Retinal pigment epithelial cell (primary cell): Measurements from ENCODE around the gene LANCL2.

Experiments
- DNase-seq: peaks from one replicate; pipeline ENCODE4 v3.0.0-alpha.2; 2010; ENCODE audit warnings: low read depth
- H3K4me3 ChIP-seq: 2 replicates; pipeline ENCODE4 v1.5.1; 2011; ENCODE audit warnings: mild to moderate bottlenecking, low read length, control low read depth, moderate library complexity
- TF ChIP-seq, protein P1 (sequence below): conservative IDR thresholded peaks from 2 replicates; pipeline ENCODE4 v1.5.1; 2011; ENCODE audit warnings: low read depth, low read length, control low read depth, inconsistent platforms

The LANCL2 gene

DNA sequence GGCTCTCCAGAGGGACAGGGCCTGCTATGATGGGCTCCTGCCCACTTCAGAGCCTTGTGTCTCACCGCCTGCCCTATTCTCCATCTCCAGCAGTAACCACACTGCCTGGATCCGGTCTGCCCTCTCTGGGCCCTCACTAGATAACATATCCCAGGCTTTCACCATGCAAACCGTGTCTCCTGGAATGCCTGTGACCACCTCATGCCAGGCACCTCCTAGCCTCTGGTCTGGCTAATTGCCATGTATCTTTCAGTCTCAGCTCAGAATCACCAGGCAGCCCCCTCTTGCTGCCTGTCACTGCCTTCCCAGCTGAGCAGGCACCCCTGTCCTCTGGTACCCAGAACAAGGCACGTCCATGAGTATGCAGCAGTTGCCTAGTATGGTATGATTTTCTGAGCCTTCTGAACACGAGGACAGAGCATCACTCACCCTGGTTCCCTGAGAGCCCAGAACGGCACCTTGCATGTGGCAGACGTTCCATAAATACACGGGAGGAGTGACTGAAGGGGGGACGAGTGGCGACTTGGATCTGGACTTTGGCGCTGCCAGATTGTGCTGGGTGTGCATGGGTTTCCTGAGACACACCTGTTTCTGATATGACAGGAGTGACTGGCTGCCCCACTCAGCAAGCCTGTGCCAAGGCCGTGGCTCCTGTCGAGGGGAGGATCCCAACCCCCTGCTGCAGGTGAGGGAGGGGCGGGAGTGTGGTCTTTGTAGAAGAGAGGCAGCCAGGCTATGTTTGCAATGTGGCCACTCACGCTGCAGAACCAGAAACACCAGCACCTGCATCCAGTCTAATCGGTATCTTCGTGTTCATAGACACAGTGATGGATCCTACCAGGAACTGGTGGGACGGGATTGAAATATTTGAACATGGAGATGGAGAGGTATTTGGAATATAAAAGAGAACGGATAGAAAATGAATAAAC is 112.0 kb downstream of the LANCL2 start:
- H3K4me3 ChIP-seq, result no peak overlapping the region
- no peak for DNase-seq

DNA sequence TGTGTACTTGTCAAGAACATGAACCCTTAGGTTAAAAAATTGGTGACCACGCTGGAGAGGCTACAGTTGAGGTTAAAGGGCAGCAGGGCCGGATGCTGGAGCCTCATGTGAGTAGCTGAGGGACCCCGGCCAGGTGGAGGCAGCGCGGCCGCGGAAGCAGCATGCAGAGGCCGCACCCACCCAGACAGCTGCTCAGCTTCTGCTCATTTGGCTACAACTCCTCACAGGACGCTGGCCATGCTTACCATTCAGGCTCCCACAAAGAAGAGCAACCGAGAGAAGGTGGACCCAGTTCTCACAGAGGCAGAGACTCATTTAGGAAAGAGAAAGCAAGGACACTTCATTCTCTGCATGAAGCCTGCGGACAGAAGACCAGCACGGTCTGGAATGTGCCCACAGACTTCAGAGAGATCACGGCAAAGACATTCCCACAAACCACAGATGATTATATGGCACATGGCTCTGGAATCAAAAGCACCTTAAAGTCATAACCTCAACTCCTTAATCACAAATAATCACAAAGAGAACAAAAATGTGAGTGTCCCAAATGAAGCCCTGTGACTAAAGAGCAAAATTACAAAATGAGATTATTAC is 112.7 kb downstream of the LANCL2 start:
- TF ChIP-seq, protein P1, sequence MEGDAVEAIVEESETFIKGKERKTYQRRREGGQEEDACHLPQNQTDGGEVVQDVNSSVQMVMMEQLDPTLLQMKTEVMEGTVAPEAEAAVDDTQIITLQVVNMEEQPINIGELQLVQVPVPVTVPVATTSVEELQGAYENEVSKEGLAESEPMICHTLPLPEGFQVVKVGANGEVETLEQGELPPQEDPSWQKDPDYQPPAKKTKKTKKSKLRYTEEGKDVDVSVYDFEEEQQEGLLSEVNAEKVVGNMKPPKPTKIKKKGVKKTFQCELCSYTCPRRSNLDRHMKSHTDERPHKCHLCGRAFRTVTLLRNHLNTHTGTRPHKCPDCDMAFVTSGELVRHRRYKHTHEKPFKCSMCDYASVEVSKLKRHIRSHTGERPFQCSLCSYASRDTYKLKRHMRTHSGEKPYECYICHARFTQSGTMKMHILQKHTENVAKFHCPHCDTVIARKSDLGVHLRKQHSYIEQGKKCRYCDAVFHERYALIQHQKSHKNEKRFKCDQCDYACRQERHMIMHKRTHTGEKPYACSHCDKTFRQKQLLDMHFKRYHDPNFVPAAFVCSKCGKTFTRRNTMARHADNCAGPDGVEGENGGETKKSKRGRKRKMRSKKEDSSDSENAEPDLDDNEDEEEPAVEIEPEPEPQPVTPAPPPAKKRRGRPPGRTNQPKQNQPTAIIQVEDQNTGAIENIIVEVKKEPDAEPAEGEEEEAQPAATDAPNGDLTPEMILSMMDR, result no peak
- no peak overlapping the region for H3K4me3 ChIP-seq
- DNase-seq, result no peak

More for the DNA sequence above, 112.0 kb downstream of the LANCL2 start:
- TF ChIP-seq, protein P1, result no peak

DNA sequence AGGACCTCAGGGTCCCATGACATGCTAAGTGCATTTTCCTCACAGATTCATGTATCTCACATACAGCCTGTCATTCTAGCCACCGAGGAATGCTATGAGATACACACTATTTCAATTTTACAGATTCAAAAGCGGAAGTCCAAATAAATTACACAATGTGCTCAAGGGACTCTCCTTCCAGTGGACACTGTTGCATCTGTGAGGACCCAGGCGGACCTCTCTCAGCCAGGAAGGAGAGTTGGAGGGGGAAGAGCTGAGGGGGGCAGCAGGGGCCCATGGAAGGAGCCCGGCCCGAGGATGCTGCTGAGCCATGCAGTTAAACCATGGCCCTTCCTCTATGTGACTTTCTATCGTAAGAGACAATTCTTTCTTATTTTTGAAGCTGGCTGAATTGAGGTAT is 113.6 kb downstream of the LANCL2 start:
- no peak overlapping the region for H3K4me3 ChIP-seq
- no peak for DNase-seq
- TF ChIP-seq, protein P1, result no peak

DNA sequence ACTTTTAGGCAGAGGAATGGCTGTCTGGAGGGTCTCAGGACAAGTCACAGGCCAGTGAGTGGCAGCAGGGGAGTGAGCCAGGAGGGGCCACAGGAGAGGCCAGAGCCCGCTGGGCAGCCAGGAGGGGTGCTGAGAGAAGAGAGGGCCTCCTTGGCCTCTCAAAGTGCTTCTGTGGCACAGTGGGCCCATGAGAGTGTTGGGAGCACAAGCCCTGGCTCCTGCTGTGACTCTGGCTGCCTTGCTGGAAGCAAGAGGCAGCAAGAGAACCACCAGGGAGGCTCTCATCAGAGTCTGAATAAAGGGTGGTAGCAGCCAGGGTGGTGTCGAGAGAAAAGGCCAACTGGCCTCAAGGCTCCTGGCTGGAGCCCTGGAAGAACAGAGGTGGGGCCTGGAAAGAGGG is 116.0 kb downstream of the LANCL2 start:
- TF ChIP-seq, protein P1, result no peak
- H3K4me3 ChIP-seq, result no peak overlapping the region
- no peak for DNase-seq

DNA sequence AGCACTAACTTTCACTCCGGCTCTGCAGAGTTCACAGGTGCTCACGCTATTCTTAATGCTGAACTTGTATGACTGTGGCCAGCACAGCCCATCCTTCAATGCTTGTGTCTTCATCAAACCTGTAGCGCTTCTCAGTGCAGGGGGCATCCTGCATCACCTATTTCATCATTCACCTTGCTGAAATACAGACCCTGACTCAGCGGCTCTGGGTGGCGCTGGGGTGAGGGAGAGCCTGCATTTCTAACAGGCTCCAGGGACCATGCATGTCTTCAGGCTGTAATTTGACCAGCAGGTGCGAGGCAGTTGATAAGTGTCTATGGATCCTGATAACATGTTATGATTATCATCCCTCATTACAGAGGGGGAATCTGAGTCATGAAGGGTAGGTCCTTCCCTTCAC is 117.9 kb downstream of the LANCL2 start:
- TF ChIP-seq, protein P1, result no peak
- DNase-seq, result no peak
- H3K4me3 ChIP-seq, result no peak overlapping the region
